Ishikawa (cell line): ENCODE results near the gene XXYLT1.

Source experiments
- CEBPB ChIP-seq: IDR thresholded peaks from 2 replicates; pipeline ENCODE4 v1.6.1; 2012
- CREB1 ChIP-seq: IDR thresholded peaks from 2 replicates; pipeline ENCODE4 v1.6.1; 2012; ENCODE audit warnings: low read depth
- EP300 ChIP-seq: IDR thresholded peaks from 2 replicates; pipeline ENCODE4 v1.6.1; 2012; ENCODE audit warnings: borderline replicate concordance
- RAD21 ChIP-seq: IDR thresholded peaks from 2 replicates; pipeline ENCODE4 v1.6.1; 2012; ENCODE audit warnings: low read depth
- TAF1 ChIP-seq: IDR thresholded peaks from 2 replicates; pipeline ENCODE4 v1.6.1; 2012; ENCODE audit warnings: low read depth, mild to moderate bottlenecking
- TF ChIP-seq, protein P1 (sequence below): IDR thresholded peaks from 2 replicates; pipeline ENCODE4 v1.6.1; 2012

DNA sequence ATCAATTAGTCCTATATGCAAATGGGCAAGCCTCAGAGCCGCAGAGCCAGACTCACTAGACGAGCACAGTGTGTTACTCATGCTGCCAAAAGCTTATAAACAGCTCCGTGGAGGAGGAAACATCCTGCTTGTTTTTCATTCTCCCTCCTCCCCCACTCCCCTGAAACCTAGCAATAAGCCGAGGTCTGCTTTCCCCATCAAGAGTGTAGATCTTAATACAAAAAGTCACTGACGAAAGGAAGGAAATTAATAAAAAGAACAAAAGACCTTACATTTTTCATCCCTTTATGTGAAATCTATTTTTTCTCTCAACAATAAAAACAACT is 88.5 kb downstream of the XXYLT1 start:
- TF ChIP-seq RAD21: no peak
- no peak for TF ChIP-seq CEBPB
- no peak for TF ChIP-seq EP300
- TF ChIP-seq TAF1: no peak
- TF ChIP-seq, protein P1, sequence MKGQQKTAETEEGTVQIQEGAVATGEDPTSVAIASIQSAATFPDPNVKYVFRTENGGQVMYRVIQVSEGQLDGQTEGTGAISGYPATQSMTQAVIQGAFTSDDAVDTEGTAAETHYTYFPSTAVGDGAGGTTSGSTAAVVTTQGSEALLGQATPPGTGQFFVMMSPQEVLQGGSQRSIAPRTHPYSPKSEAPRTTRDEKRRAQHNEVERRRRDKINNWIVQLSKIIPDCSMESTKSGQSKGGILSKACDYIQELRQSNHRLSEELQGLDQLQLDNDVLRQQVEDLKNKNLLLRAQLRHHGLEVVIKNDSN: no peak
- TF ChIP-seq CREB1: no peak
